ENCODE results near the gene ELMOD1.

The ELMOD1 gene

DNA sequence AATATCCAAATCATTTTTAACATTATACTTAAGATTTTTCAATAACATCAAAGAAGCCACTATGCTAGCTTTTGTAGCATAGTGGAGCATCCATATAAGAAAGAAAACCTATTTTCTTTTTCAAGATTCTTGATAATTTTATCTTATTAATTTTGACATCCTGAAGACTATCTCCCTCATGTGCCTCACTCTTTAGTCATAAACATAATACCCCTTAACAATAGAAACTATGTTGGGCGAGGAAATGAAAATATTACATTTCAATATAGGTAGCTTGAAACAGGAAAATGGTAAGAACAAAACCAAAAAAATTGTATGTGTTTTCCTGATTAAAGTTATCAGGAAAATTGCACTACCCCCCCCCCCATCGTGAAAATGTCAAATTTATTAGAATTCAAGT, 40.1 kb downstream of the ELMOD1 start:
- no peak for DNase-seq (ENCODE audit: low read depth)
- no peak overlapping the region for H3K4me3 ChIP-seq (ENCODE audit: control insufficient read depth, low read depth, low read length)
- TF ChIP-seq, protein P1, sequence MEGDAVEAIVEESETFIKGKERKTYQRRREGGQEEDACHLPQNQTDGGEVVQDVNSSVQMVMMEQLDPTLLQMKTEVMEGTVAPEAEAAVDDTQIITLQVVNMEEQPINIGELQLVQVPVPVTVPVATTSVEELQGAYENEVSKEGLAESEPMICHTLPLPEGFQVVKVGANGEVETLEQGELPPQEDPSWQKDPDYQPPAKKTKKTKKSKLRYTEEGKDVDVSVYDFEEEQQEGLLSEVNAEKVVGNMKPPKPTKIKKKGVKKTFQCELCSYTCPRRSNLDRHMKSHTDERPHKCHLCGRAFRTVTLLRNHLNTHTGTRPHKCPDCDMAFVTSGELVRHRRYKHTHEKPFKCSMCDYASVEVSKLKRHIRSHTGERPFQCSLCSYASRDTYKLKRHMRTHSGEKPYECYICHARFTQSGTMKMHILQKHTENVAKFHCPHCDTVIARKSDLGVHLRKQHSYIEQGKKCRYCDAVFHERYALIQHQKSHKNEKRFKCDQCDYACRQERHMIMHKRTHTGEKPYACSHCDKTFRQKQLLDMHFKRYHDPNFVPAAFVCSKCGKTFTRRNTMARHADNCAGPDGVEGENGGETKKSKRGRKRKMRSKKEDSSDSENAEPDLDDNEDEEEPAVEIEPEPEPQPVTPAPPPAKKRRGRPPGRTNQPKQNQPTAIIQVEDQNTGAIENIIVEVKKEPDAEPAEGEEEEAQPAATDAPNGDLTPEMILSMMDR (IDR thresholded peaks at IDR 0.05; ENCODE audit: control insufficient read depth, insufficient read depth, low read depth, low read length, missing control alignments), result no peak

DNA sequence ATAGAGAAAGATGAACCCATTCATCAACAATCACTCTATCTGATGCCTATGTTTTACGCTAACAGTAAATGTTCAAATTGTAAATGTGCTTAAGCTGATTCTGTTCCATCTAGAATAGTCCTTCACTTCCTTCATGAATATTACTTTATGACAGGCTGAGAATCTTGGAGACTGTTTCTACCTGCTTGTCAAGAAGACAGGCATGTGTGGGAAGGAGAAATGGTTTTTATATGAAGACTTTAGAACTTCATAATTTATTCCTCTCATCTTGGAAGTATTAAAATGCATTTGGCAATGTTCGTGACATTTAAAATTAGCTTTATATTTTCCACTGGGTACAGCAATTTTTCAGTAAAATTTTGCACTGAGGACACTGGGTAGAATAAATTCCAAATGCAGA, 41.0 kb downstream of the ELMOD1 start:
- H3K4me3 ChIP-seq (ENCODE audit: control insufficient read depth, low read depth, low read length), result no peak overlapping the region
- TF ChIP-seq, protein P1 (IDR thresholded peaks at IDR 0.05; ENCODE audit: control insufficient read depth, insufficient read depth, low read depth, low read length, missing control alignments), result no peak
- no peak for DNase-seq (ENCODE audit: low read depth)

DNA sequence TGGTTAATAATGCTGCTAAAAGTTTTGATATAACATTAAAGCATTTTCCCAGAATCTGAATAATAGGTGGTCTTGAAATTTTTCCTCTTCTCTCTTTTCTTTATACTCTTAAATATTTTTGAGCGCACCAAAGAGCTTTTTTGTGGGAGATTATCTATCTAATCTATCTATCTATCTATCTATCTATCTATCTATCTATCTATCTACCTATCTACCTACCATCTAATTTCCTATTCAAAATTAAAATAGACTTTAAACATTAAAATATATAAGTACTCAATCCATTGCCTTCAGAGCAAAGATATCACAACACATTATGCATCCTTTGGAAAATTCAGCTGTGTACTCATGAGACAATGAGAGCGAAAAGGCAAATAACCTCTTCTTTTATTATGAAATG, 55.8 kb downstream of the ELMOD1 start:
- TF ChIP-seq, protein P1 (IDR thresholded peaks at IDR 0.05; ENCODE audit: control insufficient read depth, insufficient read depth, low read depth, low read length, missing control alignments), result no peak
- no peak overlapping the region for H3K4me3 ChIP-seq (ENCODE audit: control insufficient read depth, low read depth, low read length)
- DNase-seq (ENCODE audit: low read depth), result no peak

DNA sequence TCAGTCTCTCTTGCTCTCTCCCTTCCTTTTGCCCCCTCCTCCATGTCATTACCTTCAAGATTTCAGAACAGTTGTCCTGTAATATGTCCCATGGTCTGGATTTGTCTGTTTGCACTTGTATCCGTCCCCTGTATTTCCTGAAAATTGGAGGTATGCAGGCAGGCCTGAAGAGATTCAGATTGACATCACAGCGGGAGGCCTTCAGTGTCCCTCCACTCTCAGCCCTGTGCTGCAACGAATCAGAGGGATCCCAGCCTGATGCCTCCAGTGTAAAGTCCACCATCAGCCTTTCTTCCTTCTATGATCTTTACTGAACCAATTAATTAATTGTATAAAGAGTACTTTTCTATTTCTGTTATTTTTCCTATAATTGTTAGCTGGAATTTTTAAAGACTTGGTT, 57.3 kb downstream of the ELMOD1 start:
- DNase-seq (ENCODE audit: low read depth), result no peak
- TF ChIP-seq, protein P1 (IDR thresholded peaks at IDR 0.05; ENCODE audit: control insufficient read depth, insufficient read depth, low read depth, low read length, missing control alignments), result no peak
- no peak overlapping the region for H3K4me3 ChIP-seq (ENCODE audit: control insufficient read depth, low read depth, low read length)

DNA sequence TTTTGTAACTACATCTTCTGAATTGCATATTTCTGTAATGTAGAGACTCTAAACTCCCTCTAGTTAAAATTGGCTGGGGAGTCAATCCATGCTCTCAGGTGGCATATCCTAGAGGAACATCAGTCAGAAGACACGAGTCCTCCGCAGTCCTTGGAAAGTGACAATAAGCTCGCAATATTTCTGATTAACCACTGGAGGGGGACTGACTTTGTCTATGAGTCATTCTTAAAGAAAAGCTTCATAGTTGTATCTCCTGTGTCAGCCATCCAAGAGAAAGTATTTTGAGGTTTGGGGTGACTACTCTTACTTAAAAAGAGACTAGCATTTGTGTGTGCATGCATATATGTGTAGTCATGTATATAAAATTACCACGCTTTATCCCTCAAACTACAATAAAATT, 60.7 kb downstream of the ELMOD1 start:
- H3K4me3 ChIP-seq (ENCODE audit: control insufficient read depth, low read depth, low read length), result no peak overlapping the region
- DNase-seq (ENCODE audit: low read depth), result no peak
- TF ChIP-seq, protein P1 (IDR thresholded peaks at IDR 0.05; ENCODE audit: control insufficient read depth, insufficient read depth, low read depth, low read length, missing control alignments), result no peak

- TF ChIP-seq, protein P1 (IDR thresholded peaks at IDR 0.05; ENCODE audit: control insufficient read depth, insufficient read depth, low read depth, low read length, missing control alignments), result no peak
- no peak for DNase-seq (ENCODE audit: low read depth)
- H3K4me3 ChIP-seq (ENCODE audit: control insufficient read depth, low read depth, low read length), result no peak overlapping the region
Measured at GRCh38 chr11:107653076-107653475, 62.1 kb downstream of the ELMOD1 start.

GRCh38 chr11:107655602-107656001, 64.7 kb downstream of the ELMOD1 start:
- TF ChIP-seq, protein P1 (IDR thresholded peaks at IDR 0.05; ENCODE audit: control insufficient read depth, insufficient read depth, low read depth, low read length, missing control alignments), result no peak
- H3K4me3 ChIP-seq (ENCODE audit: control insufficient read depth, low read depth, low read length), result no peak overlapping the region
- no peak for DNase-seq (ENCODE audit: low read depth)

Measured in AG09309 (cell line).